Activated CD4-positive, alpha-beta T cell treated with anti-CD3 and anti-CD28 coated beads for 1 hour (primary cell): ENCODE measurements around the gene TGFBR2.
"Not testable (repeated sequence)": the region's sequence is repeated elsewhere in the genome, so short reads cannot be mapped to it uniquely, and the experiment has no call there.

ENCODE experiments used
- DNase-seq: peaks from one replicate; pipeline ENCODE4 v3.0.0-alpha.2; 2020

Gene TGFBR2

GRCh38 chr3:30620402-30621360 is 14.3 kb downstream of the TGFBR2 start:
- no peak for DNase-seq

DNA sequence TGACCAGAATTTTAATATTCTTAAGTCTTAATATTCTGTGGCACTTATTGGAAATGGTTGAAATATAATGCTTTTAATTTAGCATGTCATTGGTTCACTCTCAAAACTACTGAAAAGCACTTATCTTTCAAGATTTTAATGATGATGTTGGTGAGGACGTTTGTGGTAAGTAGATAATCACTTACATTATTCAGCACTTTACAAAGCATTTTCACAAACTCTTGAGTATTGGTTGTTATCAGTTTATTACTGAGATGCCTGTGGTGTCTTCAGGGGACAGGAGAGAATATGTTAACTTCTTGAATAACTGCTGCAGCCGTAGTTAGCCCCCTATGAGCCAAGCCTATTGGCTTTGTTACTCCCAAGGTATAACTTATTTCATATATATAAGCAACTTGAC is 15.2 kb downstream of the TGFBR2 start:
- no peak for DNase-seq

GRCh38 chr3:30622047-30622545 is 15.7 kb downstream of the TGFBR2 start:
- no peak for DNase-seq

DNA sequence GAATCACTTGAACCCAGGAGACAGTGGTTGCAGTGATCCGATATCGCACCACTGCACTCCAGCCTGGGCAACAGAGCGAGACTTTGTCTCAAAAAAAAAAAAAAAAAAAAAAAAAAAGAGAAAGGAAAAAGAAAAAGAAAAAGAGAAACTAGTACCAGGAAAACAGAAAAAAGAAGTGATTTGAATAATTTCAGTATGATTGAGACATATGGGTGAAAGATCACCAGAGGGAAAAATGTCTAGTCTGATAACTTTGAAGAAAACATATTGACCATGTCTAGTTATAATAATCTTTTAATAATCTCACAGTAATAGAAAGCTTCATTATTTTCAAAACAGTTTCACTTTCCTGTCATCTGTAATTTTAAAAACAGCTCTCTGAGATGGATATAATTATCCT is 16.4 kb downstream of the TGFBR2 start:
- DNase-seq: no peak

DNA sequence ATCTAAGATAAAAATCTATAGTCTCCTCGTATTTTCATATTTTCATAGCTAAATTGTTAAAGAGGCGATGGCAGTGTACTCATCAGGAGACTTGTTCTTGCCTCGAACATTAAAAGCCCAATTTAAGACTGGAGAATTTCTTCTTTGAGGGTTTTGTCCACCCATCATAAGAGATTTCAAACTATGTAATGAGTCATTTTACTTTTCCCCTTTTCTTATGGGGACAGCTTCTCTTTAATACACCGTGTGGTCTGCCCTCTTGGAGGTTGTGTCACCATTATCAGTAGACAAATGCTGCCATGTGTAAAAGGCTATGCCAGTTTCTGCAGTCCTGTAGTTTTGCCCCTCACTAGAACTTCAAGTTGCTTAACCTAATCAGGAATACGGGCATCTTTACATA is 16.9 kb downstream of the TGFBR2 start:
- no peak for DNase-seq

- DNase-seq: not testable (repeated sequence)
These were observed 18.1 kb downstream of the TGFBR2 start for GRCh38 chr3:30624480-30624879.

- DNase-seq: no peak
These were observed 19.4 kb downstream of the TGFBR2 start for GRCh38 chr3:30625541-30626438.

- no peak for DNase-seq
These were observed 20.2 kb downstream of the TGFBR2 start for GRCh38 chr3:30626443-30627180.

DNA sequence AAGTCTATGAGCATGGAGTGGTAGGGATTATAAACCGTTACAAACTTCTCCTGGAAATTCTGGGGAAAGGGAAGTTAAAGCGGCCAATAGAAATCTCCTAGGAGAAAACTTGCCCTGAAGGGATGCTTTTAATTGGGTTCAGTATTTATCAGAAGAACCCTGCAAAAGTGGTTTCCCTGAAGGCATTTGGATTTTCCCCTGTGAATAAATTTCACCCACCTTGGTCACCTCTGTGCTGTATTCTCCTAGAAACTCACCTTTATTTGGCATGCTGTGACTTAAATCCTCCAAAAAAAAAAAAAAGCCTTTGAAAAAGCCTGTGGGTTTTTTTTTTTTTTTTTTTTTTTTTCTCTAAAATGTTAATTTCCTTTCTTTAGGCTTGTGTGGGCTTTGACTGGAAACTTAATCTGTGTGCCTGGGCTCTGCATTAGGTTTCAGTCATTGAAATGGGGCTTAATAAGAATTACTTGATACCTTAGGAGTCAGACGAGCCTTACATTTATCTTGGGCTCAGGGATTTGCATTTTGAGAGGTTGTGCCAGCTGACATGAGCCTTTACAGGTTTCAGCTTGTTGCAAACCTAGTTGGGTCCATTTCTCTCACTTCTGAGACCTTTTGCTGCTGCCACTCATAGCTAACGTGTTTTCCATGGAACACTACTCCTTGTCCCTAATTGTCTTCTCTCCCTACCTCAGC is 22.0 kb downstream of the TGFBR2 start:
- DNase-seq: no peak

DNA sequence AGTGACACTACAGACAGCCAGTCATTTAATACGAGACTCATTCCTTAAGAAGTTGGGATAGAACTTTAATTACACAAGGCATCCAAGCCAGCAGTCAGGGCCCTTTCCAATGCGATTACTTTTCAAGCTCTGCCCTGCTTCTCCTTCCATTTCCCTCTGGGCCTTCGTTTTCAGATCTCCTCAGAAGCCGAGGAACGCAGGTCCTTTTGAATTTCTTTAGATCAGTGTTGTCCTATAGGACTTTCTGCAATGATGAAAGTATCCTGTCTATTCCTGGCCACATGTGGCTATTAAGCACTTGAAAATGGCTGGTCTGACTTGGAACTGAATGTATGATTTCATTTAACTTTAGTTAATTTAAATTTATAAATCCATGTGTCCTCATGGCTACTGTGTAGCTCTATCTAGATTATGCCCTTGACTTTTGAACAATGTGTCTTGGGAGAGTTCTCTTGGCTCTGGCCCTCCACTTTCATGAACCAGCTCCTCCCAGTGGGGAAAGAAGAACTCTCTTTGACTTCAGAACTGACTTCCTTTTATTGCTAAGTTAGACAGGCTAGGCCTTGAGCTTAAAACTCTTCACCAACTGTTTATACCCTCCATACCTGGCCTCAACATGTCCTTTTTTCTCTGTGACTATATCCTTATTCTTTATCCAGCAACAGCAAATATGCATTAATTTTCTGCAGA is 22.6 kb downstream of the TGFBR2 start:
- no peak for DNase-seq

DNA sequence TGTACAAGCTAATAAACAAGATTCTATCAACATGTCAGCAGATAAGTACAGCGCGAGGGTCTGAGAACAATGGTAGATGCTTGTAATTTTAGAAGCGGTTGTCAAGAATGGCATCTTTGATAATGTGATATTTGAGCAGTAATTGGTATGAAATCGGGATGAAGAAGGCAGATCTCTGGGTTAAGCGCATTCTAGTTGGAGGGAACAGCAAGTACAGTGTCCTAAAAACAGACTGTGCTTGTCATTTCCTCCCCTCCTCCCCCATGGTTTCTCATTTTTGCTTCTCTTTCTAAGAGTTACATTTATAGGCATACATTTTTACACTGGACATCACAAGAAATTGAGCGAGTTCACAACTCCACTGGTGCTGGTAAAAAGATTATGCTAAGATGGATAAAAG is 23.3 kb downstream of the TGFBR2 start:
- no peak for DNase-seq

GRCh38 chr3:30630238-30631030 is 24.0 kb downstream of the TGFBR2 start:
- DNase-seq: no peak

DNA sequence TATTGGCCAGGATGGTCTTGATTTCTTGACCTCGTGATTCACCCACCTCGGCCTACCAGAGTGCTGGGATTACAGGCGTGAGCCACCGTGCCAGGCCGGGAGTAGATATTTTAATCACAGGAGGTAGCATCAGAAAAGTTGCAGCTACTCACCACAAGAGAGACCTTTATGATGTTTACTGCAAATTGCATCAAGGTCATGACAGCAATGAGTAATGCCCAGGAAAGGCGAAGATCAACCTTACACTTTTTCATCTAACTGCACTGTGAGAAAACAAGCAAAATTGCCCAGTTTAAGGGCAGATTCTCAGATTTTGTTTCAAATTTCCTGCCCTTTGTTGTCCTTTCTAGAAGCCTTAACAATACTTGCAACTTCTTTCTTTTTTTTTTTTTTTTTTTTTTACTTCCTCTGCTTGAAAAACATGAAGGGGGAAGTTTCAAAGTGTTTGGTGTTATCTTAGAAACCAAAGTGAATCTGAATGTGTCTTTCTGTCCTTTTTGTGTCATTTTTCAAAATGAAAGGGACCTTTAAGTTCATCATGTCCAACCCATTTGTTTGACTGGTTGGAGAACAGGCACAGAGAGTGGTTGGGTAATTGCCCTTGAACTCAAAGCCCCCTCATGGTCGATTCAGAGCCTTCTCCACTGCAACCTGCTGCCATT is 25.0 kb downstream of the TGFBR2 start:
- DNase-seq: no peak

DNA sequence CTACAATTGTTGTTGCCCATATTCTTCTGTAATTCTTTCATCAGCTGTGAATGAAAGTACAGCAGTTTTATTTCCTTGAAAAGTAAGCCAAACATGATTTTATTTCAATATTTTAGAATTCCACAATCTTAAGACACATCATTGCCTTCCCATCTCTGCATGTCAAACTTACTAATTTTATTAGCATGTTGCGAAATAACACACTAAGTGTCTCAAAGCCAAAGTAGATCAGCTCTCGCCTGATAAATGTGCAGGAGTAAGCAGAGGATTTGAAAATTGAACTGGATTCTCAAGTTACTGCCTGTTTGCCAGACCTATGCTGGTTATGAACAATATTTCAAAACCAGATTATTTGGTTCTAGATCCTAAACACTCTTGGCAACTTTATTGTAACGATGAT is 25.7 kb downstream of the TGFBR2 start:
- no peak for DNase-seq

DNA sequence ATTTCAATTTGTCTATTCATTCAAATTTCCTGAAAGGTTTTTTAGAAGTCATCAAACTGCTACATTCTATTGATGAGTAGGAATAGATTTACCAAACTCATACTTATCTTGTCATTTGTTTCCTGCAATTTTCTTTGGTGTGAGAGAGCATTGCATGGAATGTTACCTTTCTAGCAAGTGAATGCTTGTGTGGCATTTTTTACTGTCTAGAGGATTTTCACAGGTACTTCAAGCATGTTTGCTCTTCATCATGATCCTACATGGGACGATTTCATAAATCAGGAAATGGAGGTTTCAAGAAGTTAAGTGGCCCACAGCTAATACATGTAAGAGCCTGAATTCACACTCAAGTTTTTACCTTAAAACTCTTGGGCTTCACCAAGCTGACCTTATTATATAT is 26.1 kb downstream of the TGFBR2 start:
- DNase-seq: no peak

DNA sequence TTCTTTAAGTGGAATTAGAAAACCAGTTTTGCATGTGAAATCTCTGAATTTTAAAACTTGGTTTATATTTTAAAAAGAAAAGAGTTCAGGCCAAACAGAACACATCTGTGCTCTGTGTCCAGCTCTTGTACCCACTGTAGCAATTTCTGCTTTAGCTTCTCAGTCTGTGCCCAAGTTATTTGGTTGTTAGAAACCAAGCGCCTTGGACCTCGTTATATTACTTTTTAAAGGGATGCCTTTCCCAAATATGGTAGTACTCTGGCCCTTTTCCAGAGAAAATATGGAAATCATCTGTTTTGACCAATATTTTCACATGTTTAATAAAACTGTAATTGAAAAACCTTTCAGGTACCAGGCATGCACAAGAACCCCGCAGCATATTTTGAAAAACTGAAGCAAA is 27.3 kb downstream of the TGFBR2 start:
- no peak for DNase-seq

DNA sequence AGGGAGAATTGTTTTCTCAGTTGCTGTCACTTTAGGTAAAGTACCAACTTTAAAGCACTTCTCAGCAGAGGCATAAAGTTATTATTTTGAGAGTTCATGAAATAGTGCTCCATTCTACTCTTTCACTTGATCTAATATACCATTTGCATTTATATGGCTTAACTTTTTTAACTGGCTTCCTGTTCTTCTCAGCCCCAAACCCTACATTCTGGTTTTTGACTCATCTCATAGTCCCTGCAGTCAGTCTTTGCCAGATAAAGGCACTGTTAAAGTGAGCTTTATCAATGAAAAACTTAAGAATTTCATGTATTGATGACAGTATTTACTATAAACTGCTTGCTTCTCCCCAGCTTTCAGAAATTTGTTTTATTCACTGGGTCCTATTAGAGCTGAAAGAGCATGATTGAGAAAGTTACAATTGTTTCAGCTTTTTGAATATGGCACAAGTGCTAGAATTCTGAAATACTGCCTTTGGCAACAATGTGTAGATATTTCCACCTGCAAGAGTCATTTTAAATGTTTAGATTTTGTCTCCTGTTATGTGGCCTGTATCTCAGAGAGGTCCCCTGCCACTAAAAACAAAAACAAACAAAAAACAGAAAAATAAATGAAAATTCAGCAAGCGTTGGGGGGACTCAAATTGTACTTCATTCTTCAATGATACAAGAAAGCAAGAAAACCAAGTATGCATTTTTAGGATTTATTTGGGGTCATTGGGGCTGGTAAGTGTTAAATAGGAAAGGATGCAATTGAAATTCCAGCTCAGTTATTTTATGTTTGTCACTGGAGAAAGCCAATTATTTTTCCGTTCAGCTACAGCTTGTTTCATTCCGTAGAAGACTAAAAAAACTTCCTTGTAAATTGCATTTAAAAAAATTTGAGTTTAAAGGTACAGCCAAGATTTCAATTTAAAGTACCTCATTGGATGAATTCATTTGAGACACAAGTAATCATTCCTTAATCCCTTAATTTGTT is 28.6 kb downstream of the TGFBR2 start:
- DNase-seq: no peak

- DNase-seq: no peak
These were observed 31.2 kb downstream of the TGFBR2 start for GRCh38 chr3:30637310-30638219.
